Measurements from ENCODE around the gene MICU1. TPM values are rescaled to one million over a fixed set of nuclear protein-coding genes. Genes with fewer than 3 reads are reported as not detected.

The MICU1 gene
- total and polyA plus RNA-seq, 2 donors (not counting 3 experiments of a cell fraction or from before 2014, with no cell fraction given): 27.5 to 48.0 TPM

GRCh38 chr10:72337722-72338121, 288.2 kb downstream of the MICU1 start:
- Histone ChIP-seq H3K9me1 (replicated peaks; ENCODE audit: control insufficient read depth, extremely low read depth, insufficient read depth, low read length) (no peaks in the 10 kb centered on the region), H3K4me2 (ENCODE audit: insufficient read depth, low read length) (no peak overlapping the region), H3K4me1 (ENCODE audit: control insufficient read depth, extremely low read depth, insufficient read depth, low read length) (peaks cover 46% of the 10 kb centered on the region), H3K27me3 (ENCODE audit: control insufficient read depth in 2 of 2, insufficient read depth in 2 of 2, low read length in 2 of 2) (no peaks in the 10 kb centered on the region), H3K9me3 (replicated peaks; ENCODE audit: control insufficient read depth, insufficient read depth, low read length) (no peaks in the 10 kb centered on the region), H4K20me1 (replicated peaks; ENCODE audit: control insufficient read depth, extremely low read depth, insufficient read depth, low read length) (no peaks in the 10 kb centered on the region), H3K27ac (ENCODE audit: insufficient read depth, low read depth, low read length) (no peak overlapping the region), H3K79me2 (ENCODE audit: control insufficient read depth, insufficient read depth, low read length) (no peaks in the 10 kb centered on the region), H3K4me3 (replicated peaks in 1 of 3; ENCODE audit: insufficient read depth in 1 of 3, low read depth in 1 of 3, low read length in 3 of 3) (no peak overlapping the region), H2AFZ (ENCODE audit: low read depth, low read length) (no peak overlapping the region), H3K9ac (replicated peaks; ENCODE audit: extremely low read depth, insufficient read depth, low read length) (no peak overlapping the region), H3K36me3 (ENCODE audit: control insufficient read depth in 2 of 2, extremely low read depth in 1 of 2, insufficient read depth in 2 of 2, low read length in 2 of 2) (peaks cover 7 to 26% of the 10 kb centered on the region in 2 experiments)
- no TSS peak for BruUV-seq (replicated peaks)
- DNase-seq (ENCODE audit: low read depth, low spot score): no peak
- POLR2A ChIA-PET: interaction anchor here (0.9 to 1.9 kb wide), 3 partner anchors 63 to 210 kb away, joined by 3 to 4 read pairs (median 3); no protein-coding TSS in a partner anchor
- FAIRE-seq: no peak
- TF ChIP-seq GATA2 (IDR thresholded peaks at IDR 0.05; ENCODE audit: insufficient read depth, insufficient read length, low read depth, low read length): no peak
- no peak for TF ChIP-seq FOS (IDR thresholded peaks at IDR 0.05; ENCODE audit: borderline replicate concordance, insufficient read depth, low read length)
- no peak for TF ChIP-seq EZH2 (IDR thresholded peaks at IDR 0.05; ENCODE audit: borderline replicate concordance, low read depth, low read length, severe bottlenecking)
- TF ChIP-seq, protein P1, sequence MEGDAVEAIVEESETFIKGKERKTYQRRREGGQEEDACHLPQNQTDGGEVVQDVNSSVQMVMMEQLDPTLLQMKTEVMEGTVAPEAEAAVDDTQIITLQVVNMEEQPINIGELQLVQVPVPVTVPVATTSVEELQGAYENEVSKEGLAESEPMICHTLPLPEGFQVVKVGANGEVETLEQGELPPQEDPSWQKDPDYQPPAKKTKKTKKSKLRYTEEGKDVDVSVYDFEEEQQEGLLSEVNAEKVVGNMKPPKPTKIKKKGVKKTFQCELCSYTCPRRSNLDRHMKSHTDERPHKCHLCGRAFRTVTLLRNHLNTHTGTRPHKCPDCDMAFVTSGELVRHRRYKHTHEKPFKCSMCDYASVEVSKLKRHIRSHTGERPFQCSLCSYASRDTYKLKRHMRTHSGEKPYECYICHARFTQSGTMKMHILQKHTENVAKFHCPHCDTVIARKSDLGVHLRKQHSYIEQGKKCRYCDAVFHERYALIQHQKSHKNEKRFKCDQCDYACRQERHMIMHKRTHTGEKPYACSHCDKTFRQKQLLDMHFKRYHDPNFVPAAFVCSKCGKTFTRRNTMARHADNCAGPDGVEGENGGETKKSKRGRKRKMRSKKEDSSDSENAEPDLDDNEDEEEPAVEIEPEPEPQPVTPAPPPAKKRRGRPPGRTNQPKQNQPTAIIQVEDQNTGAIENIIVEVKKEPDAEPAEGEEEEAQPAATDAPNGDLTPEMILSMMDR (IDR thresholded peaks at IDR 0.05; ENCODE audit: extremely low read depth in 1 of 2, insufficient read depth in 1 of 2, low read depth in 1 of 2, low read length in 2 of 2): no peak
- no peak for TF ChIP-seq MYC (IDR thresholded peaks at IDR 0.05; ENCODE audit: low read depth, low read length)
- TF ChIP-seq, protein P2, sequence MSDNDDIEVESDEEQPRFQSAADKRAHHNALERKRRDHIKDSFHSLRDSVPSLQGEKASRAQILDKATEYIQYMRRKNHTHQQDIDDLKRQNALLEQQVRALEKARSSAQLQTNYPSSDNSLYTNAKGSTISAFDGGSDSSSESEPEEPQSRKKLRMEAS (IDR thresholded peaks at IDR 0.05; ENCODE audit: insufficient read depth, insufficient read length): no peak
- TF ChIP-seq POLR2A (IDR thresholded peaks at IDR 0.05; ENCODE audit: low read depth, low read length): no peak
- TF ChIP-seq POLR2AphosphoS5 (IDR thresholded peaks at IDR 0.05; ENCODE audit: insufficient read depth, low read depth, low read length): no peak
- no peak for TF ChIP-seq JUN (IDR thresholded peaks at IDR 0.05; ENCODE audit: borderline replicate concordance, insufficient read depth, insufficient read length, low read depth)
- intact Hi-C loops (cut with micrococcal nuclease): loop anchor here (1.0 to 5.0 kb wide), 3 partner anchors 165 to 289 kb away; no protein-coding TSS in a partner anchor
- dilution Hi-C loops (cut with MboI; ENCODE audit: extremely low pct_ligation_motif_present, low sequenced_read_pairs): no loop called here
- CTCF ChIA-PET: interaction anchor here (0.6 to 12.3 kb wide), 24 partner anchors 9 to 442 kb away, joined by 3 to 214 read pairs (median 4); partner anchors contain the start of genes ASCC1 and DDIT4

Measured in endothelial cell of umbilical vein (primary cell).